Neuron (in vitro differentiated cells): ENCODE data around the gene PI4K2B.

ENCODE experiments used
- H2AFZ ChIP-seq: one replicate; pipeline ENCODE4 v1.6.1; 2013; ENCODE audit warnings: low read depth, mild to moderate bottlenecking, inconsistent platforms, low read length, moderate library complexity
- H3K27me3 ChIP-seq: one replicate; pipeline ENCODE4 v1.6.1; 2013; ENCODE audit warnings: low read length; ENCODE audit not compliant: insufficient read depth
- H3K36me3 ChIP-seq: one replicate; pipeline ENCODE4 v1.6.1; 2013; ENCODE audit warnings: low read length; ENCODE audit not compliant: insufficient read depth
- H3K4me1 ChIP-seq: one replicate; pipeline ENCODE4 v1.6.1; 2013; ENCODE audit warnings: low read length; ENCODE audit not compliant: insufficient read depth
- H3K4me3 ChIP-seq: 2 replicates; pipeline ENCODE4 v1.5.1; 2013; ENCODE audit warnings: mild to moderate bottlenecking, low read length, moderate library complexity
- H3K9me3 ChIP-seq: one replicate; pipeline ENCODE4 v1.6.1; 2013; ENCODE audit warnings: low read length

The PI4K2B gene

DNA sequence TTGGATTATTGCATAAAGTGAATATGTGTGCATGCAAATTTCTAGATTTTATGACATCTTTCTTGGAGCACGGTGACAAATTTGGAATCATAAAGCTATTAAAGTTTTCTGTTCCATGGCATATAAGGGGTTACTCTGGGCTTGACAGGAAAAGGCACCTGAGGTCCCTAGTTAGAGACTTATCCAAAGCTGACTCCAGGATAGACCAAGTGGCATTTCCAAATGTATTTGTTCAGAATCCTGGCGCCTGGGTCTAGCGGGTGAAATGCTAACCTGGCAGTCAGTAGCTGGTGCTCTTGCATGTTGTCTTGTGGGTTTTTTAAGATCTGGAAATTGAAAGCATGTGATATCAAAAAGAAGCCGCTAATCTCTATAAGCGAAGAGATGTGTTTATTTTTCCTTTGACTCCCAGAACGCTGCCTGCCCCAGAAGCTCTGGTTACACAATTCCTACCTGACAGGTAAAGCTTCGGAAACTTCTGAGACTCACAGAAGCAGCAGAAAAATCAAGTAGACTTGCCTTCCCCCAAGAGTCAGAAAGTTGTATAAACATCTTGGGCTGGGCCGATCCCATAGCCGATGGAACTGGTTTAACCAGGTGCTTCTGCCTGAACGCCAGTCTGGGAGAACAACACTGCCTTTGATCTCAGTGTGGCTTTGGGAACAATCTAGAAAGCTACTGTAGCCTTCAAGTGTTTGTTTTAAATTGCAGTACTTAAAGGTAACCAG, 65.8 kb downstream of the PI4K2B start:
- H2AFZ ChIP-seq, result no peak overlapping the region
- H3K36me3 ChIP-seq, result no peaks in the 10 kb centered on the region
- no peaks in the 10 kb centered on the region for H3K9me3 ChIP-seq
- H3K4me3 ChIP-seq, result no peak overlapping the region
- no peaks in the 10 kb centered on the region for H3K27me3 ChIP-seq
- no peaks in the 10 kb centered on the region for H3K4me1 ChIP-seq

DNA sequence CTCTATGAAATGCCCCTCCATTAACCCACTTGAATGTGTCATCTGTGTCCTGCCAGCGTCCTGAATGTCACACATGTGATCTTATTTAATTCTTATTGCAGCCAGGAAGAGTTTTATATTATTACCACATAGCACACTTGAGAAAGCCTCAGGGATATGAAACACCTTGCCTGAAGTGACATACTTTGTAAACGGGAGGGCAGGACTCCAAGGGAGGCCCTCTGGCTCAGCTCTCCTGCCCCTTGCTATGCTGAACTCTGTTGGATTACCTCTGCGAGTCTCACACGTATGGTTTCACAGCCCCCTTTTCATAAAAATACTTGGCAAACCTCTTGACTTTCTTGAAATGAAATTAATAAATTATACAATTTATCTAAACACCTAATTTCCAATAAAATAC, 67.6 kb downstream of the PI4K2B start:
- Histone ChIP-seq H3K36me3 (no peaks in the 10 kb centered on the region), H3K4me1 (no peaks in the 10 kb centered on the region), H3K4me3 (no peak overlapping the region), H3K27me3 (no peaks in the 10 kb centered on the region), H3K9me3 (no peaks in the 10 kb centered on the region), H2AFZ (no peak overlapping the region)

GRCh38 chr4:25302626-25303025, 68.8 kb downstream of the PI4K2B start:
- H3K4me3 ChIP-seq, result no peak overlapping the region
- no peaks in the 10 kb centered on the region for H3K27me3 ChIP-seq
- no peak overlapping the region for H2AFZ ChIP-seq
- no peaks in the 10 kb centered on the region for H3K4me1 ChIP-seq
- no peaks in the 10 kb centered on the region for H3K36me3 ChIP-seq
- no peaks in the 10 kb centered on the region for H3K9me3 ChIP-seq

DNA sequence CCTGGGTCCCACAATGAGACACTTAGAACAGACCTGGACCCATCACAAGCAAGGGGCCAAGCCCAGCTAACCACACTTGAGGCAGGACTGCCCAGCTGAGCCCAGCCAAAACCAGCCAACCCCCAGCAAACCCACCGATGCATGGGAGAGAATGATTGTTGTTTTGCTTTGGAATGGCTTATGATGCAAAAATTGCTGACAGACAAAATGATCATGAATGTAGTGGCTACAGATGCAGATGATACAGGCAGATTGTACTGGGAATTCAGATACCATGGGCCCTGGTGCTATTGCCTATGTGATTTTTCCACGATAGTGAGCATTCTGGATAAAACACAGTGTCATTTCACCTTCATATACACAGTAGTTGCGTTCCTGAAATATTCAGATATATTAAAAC, 69.7 kb downstream of the PI4K2B start:
- H3K4me1 ChIP-seq, result no peaks in the 10 kb centered on the region
- no peaks in the 10 kb centered on the region for H3K9me3 ChIP-seq
- no peak overlapping the region for H3K4me3 ChIP-seq
- H3K27me3 ChIP-seq, result no peaks in the 10 kb centered on the region
- no peak overlapping the region for H2AFZ ChIP-seq
- no peaks in the 10 kb centered on the region for H3K36me3 ChIP-seq

- Histone ChIP-seq H3K9me3 (no peaks in the 10 kb centered on the region), H3K27me3 (no peaks in the 10 kb centered on the region), H3K4me3 (no peak overlapping the region), H2AFZ (no peak overlapping the region), H3K4me1 (no peaks in the 10 kb centered on the region), H3K36me3 (no peaks in the 10 kb centered on the region)
Measured at GRCh38 chr4:25306518-25307057, 72.8 kb downstream of the PI4K2B start.

GRCh38 chr4:25307596-25307995, 73.8 kb downstream of the PI4K2B start:
- Histone ChIP-seq H3K9me3 (no peaks in the 10 kb centered on the region), H2AFZ (no peak overlapping the region), H3K4me1 (no peaks in the 10 kb centered on the region), H3K36me3 (no peaks in the 10 kb centered on the region), H3K4me3 (no peak overlapping the region), H3K27me3 (no peaks in the 10 kb centered on the region)

DNA sequence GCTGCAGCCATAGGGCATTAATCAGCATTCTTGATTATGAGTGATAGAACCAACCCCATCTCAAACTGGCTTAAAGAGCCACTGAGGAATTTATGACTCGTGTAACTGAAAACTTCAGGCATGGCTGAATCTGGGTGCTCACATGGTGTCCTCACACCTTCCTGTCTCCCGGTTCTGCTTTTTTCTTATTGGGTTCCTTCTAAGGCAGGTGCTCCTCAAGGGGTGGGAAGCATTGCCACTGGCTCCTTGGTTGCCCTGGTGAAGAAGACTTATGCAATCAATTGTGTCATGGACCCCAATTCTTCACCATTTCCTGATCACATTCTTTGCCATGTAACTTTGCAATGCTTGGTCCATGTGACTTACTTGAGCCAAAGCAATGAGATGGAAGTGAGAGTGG, 74.5 kb downstream of the PI4K2B start:
- Histone ChIP-seq H3K4me1 (peaks cover 4% of the 10 kb centered on the region), H3K36me3 (no peaks in the 10 kb centered on the region), H2AFZ (no peak overlapping the region), H3K4me3 (no peak overlapping the region), H3K9me3 (no peaks in the 10 kb centered on the region), H3K27me3 (no peaks in the 10 kb centered on the region)

DNA sequence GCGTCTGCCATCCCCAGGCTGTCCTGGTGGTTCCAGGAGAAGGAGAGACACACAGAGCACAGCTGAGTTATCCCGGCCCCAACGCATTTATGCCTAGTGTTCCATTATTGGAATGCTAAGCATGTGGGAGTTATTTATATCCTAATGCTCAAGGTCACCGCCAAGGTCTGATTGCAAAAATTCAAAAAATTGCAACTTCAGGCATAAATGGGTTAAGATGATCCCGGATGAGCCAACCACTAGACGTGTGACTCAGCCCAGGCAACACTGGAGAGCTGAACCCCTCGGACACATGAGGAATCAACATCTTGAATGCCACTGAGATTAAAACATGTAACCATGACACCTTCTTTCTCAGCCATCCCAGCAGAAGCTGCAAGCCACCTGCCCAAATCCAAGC, 74.9 kb downstream of the PI4K2B start:
- Histone ChIP-seq H3K4me3 (no peak overlapping the region), H3K4me1 (peaks cover 9% of the 10 kb centered on the region), H3K36me3 (no peaks in the 10 kb centered on the region), H2AFZ (no peak overlapping the region), H3K27me3 (no peaks in the 10 kb centered on the region), H3K9me3 (no peaks in the 10 kb centered on the region)

- no peak overlapping the region for H3K4me3 ChIP-seq
- H3K4me1 ChIP-seq, result peaks cover 10% of the 10 kb centered on the region
- H3K36me3 ChIP-seq, result no peaks in the 10 kb centered on the region
- H3K27me3 ChIP-seq, result no peaks in the 10 kb centered on the region
- H2AFZ ChIP-seq, result no peak overlapping the region
- H3K9me3 ChIP-seq, result no peaks in the 10 kb centered on the region
Measured at GRCh38 chr4:25310066-25310802, 76.4 kb downstream of the PI4K2B start.

- no peak overlapping the region for H2AFZ ChIP-seq
- no peaks in the 10 kb centered on the region for H3K9me3 ChIP-seq
- no peaks in the 10 kb centered on the region for H3K27me3 ChIP-seq
- H3K36me3 ChIP-seq, result peaks cover 4% of the 10 kb centered on the region
- H3K4me1 ChIP-seq, result peaks cover 10% of the 10 kb centered on the region
- H3K4me3 ChIP-seq, result no peak overlapping the region
Measured at GRCh38 chr4:25310803-25311166, 77.0 kb downstream of the PI4K2B start.

DNA sequence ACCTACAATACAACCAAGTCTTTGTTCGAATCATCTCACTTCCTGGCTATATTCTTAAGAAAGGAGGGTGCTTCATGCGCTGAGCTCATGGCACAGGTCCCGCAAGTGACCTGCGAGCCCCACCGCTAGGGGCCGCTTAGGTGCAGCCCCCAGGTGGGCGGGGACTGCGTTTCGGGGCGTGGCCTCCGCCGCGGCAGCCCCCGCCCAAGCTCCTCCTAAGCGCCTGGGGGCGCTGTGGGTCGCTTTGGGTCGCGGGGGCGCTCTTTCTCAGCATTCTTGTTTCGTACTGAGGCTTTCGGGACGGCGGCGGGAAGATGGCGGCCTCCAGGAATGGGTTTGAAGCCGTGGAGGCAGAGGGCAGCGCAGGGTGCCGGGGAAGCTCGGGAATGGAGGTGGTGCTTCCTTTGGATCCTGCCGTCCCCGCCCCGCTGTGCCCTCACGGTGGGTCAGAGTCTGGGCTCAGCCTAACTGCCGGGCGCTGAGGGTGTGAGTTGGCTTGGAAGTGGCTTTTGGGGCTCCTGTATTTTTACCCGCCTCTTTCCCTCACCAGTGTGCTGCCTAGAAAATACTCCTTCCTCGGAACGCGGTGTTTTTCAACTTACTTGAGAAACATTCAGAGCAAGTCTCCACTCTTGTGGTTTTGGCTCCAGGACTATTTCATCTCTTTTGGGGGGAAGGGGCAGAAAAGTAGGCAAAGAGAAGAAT, 78.8 kb downstream of the PI4K2B start, which contains the start of gene ZCCHC4:
ZCCHC4 (plus strand) TSS at position 279 of the 705 bp plus-strand sequence; CDS start at position 315, 36 bp downstream.
- Histone ChIP-seq H3K27me3 (no peaks in the 10 kb centered on the region), H3K4me3 (peak within 1 kb of the TSS; percentile 93), H3K9me3 (no peaks in the 10 kb centered on the region), H3K36me3 (peaks cover 13% of the 10 kb centered on the region), H2AFZ (peak within 1 kb of the TSS; percentile 91), H3K4me1 (peaks cover 10% of the 10 kb centered on the region)

DNA sequence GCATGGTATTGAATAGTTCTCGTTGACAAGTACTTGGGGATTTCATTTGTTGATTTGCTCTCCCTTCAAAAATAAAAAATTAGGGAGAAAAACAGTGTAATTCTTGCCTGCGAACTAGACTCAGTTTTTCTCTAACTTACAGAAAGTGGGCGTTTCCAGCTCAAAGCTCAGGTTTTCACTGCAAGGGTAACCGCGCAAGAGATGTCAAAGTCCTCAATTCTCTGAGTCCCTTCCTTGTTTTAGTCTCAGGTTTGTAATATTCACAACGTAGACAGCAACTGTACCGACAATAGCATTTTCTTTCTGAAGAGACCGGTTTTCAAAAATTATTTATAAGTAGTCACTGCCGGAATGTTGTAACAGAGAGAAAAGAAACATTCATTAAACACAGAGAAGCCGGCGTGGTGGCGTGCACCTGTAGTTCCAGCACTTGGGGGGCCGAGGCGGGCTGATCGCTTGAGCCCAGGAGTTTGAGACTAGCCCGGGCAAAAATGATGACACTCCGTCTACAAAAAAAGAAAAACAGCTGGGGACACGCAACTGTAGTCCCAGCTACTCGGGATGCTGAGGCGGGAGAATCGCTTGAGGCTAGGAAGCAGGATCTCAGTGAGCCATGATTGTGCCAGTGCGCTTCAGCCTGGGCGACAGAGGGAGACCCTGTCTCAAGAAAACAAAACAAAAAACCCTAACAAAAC, 79.5 kb downstream of the PI4K2B start:
- H3K4me1 ChIP-seq, result peaks cover 10% of the 10 kb centered on the region
- H3K4me3 ChIP-seq, result peak overlapping the region; percentile 93
- H2AFZ ChIP-seq, result peak overlapping the region; percentile 91
- H3K36me3 ChIP-seq, result peaks cover 13% of the 10 kb centered on the region
- H3K27me3 ChIP-seq, result no peaks in the 10 kb centered on the region
- no peaks in the 10 kb centered on the region for H3K9me3 ChIP-seq
